Breast epithelium (tissue), 4 donors: ENCODE data around the gene CCDC24. TPM values are rescaled to one million over a fixed set of nuclear protein-coding genes. Genes with fewer than 3 reads are reported as not detected.

Experiments
- DNase-seq, 2 donors: peaks; one replicate each; pipeline ENCODE4 v3.0.0-alpha.2; 2019; ENCODE audit warnings: low spot score in 2 of 2
- H3K27ac ChIP-seq, 2 donors: fragments of 200-600 bp; sonication (generic) in 1 of 2; one replicate each; pipeline ENCODE4 v1.5.1; 2016 to 2019; ENCODE audit warnings: mild to moderate bottlenecking in 1 of 2
- H3K27me3 ChIP-seq, 2 donors: fragments of 200-600 bp; sonication (generic) in 1 of 2; one replicate each; pipeline versions ENCODE4 v1.5.1 to v1.6.0; 2017 to 2019; ENCODE audit warnings: control low read depth in 1 of 2, mild to moderate bottlenecking in 1 of 2
- H3K36me3 ChIP-seq: fragments of 200-600 bp; one replicate; pipeline ENCODE4 v1.5.1; 2019
- H3K4me1 ChIP-seq, 2 donors: fragments of 200-600 bp; sonication (generic); one replicate each; pipeline ENCODE4 v1.5.1; 2016 to 2019; ENCODE audit warnings: control low read depth in 1 of 2
- H3K4me3 ChIP-seq, 3 donors: fragments of 200-600 bp; sonication (generic); 1 replicate in 2 of 3; 2 replicates in 1 of 3; pipeline ENCODE4 v1.5.1; 2016 to 2019; ENCODE audit warnings: mild to moderate bottlenecking in 3 of 3, moderate library complexity in 2 of 3
- H3K9me3 ChIP-seq, 2 donors: fragments of 200-600 bp; sonication (generic) in 1 of 2; one replicate each; pipeline ENCODE4 v1.5.1; 2016 to 2019; ENCODE audit warnings: control low read depth in 1 of 2
- CTCF ChIP-seq, 3 donors: fragments of 450-650 bp; IDR thresholded peaks; one replicate each; pipeline ENCODE4 v1.5.1; 2016 to 2017; ENCODE audit warnings: antibody characterized with exemption in 3 of 3, mild to moderate bottlenecking in 3 of 3, moderate library complexity in 3 of 3
- POLR2A ChIP-seq: fragments of 450-650 bp; IDR thresholded peaks from one replicate; pipeline ENCODE4 v1.6.1; 2016; ENCODE audit warnings: antibody characterized with exemption, mild to moderate bottlenecking, moderate library complexity
- POLR2AphosphoS5 ChIP-seq, 3 donors: sonication (generic); formaldehyde crosslinking; IDR thresholded peaks; one replicate each; pipeline ENCODE4 v1.6.1; 2017; ENCODE audit warnings: antibody characterized with exemption in 3 of 3
- intact Hi-C: fragments of 100-400 bp; cut with DNase I; formaldehyde crosslinking; loops from one replicate; pipeline ENCODE4 v1.15.1; 2023; ENCODE audit warnings: low total_unique reads
- total RNA-seq, 3 donors: library from RNA; depleted of rRNA; stranded (reverse); fragments of >200 nt; gene quantifications; one replicate each; pipeline ENCODE4 v1.1.0, GENCODE V29; 2016

The CCDC24 gene
- total RNA-seq, 3 donors from 2014 or later = 5.4 to 12.5 (median 12.3) TPM

- intact Hi-C loops = no loop called here
- Histone ChIP-seq H3K4me1 (no peaks in the 10 kb centered on the region), H3K36me3 (no peaks in the 10 kb centered on the region), H3K27me3 (no peaks in the 10 kb centered on the region), H3K27ac (no peak overlapping the region), H3K4me3 (no peak overlapping the region), H3K9me3 (no peaks in the 10 kb centered on the region)
- no peak for DNase-seq
- no peak for TF ChIP-seq POLR2AphosphoS5 (IDR thresholded peaks at IDR 0.05)
- TF ChIP-seq POLR2A = no peak
- TF ChIP-seq CTCF (IDR thresholded peaks at IDR 0.05) = no peak
Observed at GRCh38 chr1:43963006-43963405, 28.4 kb upstream of the CCDC24 start.

GRCh38 chr1:43963890-43964289 is 27.5 kb upstream of the CCDC24 start:
- no peaks in the 10 kb centered on the region for H3K27me3 ChIP-seq
- H3K4me3 ChIP-seq = no peak overlapping the region
- no peaks in the 10 kb centered on the region for H3K36me3 ChIP-seq
- TF ChIP-seq POLR2AphosphoS5 (IDR thresholded peaks at IDR 0.05) = no peak
- no peak for TF ChIP-seq POLR2A
- no peak for TF ChIP-seq CTCF (IDR thresholded peaks at IDR 0.05)
- H3K4me1 ChIP-seq = no peaks in the 10 kb centered on the region
- no peaks in the 10 kb centered on the region for H3K9me3 ChIP-seq
- intact Hi-C loops = no loop called here
- no peak for DNase-seq
- H3K27ac ChIP-seq = no peak overlapping the region

GRCh38 chr1:43965316-43965715 is 26.1 kb upstream of the CCDC24 start:
- H3K4me3 ChIP-seq = no peak overlapping the region
- H3K4me1 ChIP-seq = peaks cover 0 to 1% of the 10 kb centered on the region in 2 donors
- DNase-seq = no peak
- H3K36me3 ChIP-seq = no peaks in the 10 kb centered on the region
- intact Hi-C loops = no loop called here
- no peaks in the 10 kb centered on the region for H3K27me3 ChIP-seq
- TF ChIP-seq POLR2A (no peak), CTCF (IDR thresholded peaks at IDR 0.05) (no peak), POLR2AphosphoS5 (IDR thresholded peaks at IDR 0.05) (no peak)
- H3K9me3 ChIP-seq = no peaks in the 10 kb centered on the region
- no peak overlapping the region for H3K27ac ChIP-seq

- no peak for DNase-seq
- Histone ChIP-seq H3K4me1 (peaks cover 0 to 8% of the 10 kb centered on the region in 2 donors), H3K4me3 (no peak overlapping the region), H3K27ac (no peak overlapping the region), H3K9me3 (no peaks in the 10 kb centered on the region), H3K27me3 (no peaks in the 10 kb centered on the region), H3K36me3 (no peaks in the 10 kb centered on the region)
- intact Hi-C loops = no loop called here
- no peak for TF ChIP-seq CTCF (IDR thresholded peaks at IDR 0.05)
- TF ChIP-seq POLR2A = no peak
- TF ChIP-seq POLR2AphosphoS5 (IDR thresholded peaks at IDR 0.05) = no peak
Observed at GRCh38 chr1:43968348-43968948, 23.0 kb upstream of the CCDC24 start.

- Histone ChIP-seq H3K4me1 (peaks cover 0 to 8% of the 10 kb centered on the region in 2 donors), H3K36me3 (no peaks in the 10 kb centered on the region), H3K27ac (no peak overlapping the region), H3K27me3 (no peaks in the 10 kb centered on the region), H3K9me3 (no peaks in the 10 kb centered on the region), H3K4me3 (peak overlapping the region in 2 of 3 donors; percentile 71 to 81)
- no peak for DNase-seq
- TF ChIP-seq CTCF (IDR thresholded peaks at IDR 0.05) = peak in 1 of 3 donors; percentile 40
- no peak for TF ChIP-seq POLR2A
- no peak for TF ChIP-seq POLR2AphosphoS5 (IDR thresholded peaks at IDR 0.05)
- intact Hi-C loops = no loop called here
Observed at GRCh38 chr1:43969416-43969745, 22.0 kb upstream of the CCDC24 start.
